WI38 (cell line): ENCODE results near the gene CLDN3.

Experiments
- H3K4me3 ChIP-seq: 2 replicates; pipeline ENCODE4 v1.5.1; 2011; ENCODE audit warnings: low read depth, mild to moderate bottlenecking, control low read depth, low read length
- CTCF ChIP-seq: IDR thresholded peaks from 2 replicates; pipeline ENCODE4 v1.5.1; 2012; ENCODE audit warnings: low read depth, mild to moderate bottlenecking, control low read depth, low read length

CLDN3 gene

GRCh38 chr7:73786588-73786987, 16.5 kb upstream of the CLDN3 start:
- no peak for TF ChIP-seq CTCF
- H3K4me3 ChIP-seq = no peak overlapping the region

DNA sequence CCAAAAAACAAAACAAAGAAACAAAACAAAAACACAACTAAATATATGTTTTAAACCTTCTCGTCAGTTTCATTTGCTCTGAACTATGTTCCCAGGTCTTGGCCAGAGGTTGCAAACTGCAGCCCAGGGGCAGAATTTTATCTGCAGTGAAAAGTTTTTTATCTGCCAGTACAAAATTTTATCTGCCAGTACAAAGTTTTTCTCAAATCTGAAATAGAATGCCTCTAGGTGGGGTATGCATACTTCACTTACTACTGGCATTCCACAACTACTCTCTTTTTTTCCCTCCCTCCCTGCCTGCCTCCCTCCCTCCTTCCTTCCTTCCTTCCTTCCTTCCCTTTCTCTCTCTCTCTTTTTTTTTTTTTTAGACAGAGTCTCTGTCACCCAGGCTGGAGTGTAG, 9.4 kb upstream of the CLDN3 start:
- H3K4me3 ChIP-seq = no peak overlapping the region
- no peak for TF ChIP-seq CTCF

DNA sequence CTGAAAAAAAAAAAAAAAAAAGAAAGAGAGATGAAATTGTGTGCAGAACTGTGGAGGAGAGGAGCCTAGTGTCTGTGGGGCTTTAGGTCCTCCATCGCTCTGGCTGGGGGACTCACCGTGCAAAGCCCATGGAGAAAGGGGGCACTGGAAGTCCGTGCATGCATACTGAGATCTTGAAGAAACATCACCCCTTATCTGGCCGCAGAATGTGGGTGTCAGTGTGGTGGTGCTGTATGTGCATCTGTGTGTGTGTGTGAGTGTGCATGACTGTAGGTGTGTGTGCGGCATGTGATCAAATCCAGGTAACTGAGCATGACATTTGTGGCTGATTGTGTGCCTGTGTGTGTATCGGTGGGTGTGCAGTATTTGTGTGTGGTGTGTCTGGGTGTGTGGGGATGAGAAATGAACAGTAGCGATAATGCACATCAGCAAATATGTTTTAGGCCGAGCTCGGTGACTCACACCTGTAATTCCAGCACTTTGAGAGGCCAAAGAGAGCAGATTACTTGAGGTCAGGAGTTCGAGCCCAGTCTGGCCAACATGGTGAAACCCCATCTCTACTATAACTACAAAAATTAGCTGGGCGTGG, 8.8 kb upstream of the CLDN3 start:
- H3K4me3 ChIP-seq = no peak overlapping the region
- no peak for TF ChIP-seq CTCF

DNA sequence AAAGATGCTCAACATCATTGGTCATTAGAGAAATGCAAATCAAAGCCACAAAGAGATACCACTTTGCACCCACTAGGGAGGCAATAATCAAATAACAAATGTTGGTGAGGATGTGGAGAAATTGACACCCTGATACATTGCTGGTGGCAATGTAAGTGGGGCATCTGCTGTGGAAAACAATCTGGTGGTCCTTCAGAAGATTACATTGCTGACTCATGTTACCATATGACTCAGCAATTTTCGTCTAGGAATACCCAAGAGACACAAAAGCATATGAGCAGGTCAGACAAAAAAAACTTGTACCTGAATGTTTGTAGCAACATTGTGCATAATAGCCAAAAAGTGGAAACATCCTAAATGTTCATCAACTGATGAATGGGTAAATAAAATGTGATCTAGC, 4.9 kb upstream of the CLDN3 start:
- H3K4me3 ChIP-seq = no peak overlapping the region
- no peak for TF ChIP-seq CTCF

DNA sequence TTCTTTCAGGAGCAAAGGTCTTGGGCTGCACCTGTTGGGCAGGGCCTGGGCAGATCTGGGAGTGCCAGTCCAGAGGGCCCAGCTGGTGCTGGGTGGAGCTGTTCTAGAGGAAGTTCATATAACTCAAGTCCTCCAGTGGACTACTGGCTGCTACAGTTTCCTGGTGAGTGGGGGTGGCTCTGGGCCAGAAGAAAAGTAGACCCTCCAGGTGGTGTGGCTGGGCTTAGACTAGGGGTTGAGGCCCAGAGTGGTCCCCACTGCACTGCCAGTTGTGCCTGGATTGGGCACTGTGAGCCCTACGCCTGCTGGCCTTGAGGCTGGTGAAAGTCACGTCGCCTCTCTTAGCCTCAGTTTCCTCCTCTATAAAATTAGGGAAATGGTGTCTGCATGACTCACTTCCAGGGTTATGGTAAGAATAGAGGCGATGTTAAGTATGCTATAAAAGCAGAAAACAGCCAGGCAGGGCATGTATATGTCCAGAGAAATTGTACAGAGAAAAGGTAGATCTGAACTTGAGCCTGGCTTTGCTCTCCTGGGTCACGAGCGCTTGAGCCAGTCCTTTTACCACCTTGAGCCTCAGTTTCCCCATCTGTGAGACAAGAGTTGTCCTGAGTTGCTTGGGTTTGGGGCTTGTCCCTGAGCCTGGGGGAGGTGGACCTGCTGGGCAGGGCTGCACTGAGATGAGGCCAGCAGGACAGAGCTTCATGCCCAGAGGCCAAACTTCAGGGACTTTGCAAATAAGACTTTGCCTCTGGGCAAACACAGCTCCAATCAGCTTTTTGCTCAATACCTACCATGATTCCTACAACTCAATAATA, 3.8 kb upstream of the CLDN3 start:
- no peak overlapping the region for H3K4me3 ChIP-seq
- no peak for TF ChIP-seq CTCF

GRCh38 chr7:73770860-73771670, 995 bp upstream of the CLDN3 start:
- no peak overlapping the region for H3K4me3 ChIP-seq
- TF ChIP-seq CTCF = no peak
